Tibial nerve (tissue), 4 donors: ENCODE measurements around the gene UBB. TPM values are rescaled to one million over a fixed set of nuclear protein-coding genes. Genes with fewer than 3 reads are reported as not detected.

Experiments used
- DNase-seq, 2 donors: peaks; one replicate each; pipeline ENCODE4 v3.0.0-alpha.2; 2019; ENCODE audit warnings: low spot score in 2 of 2
- H3K27ac ChIP-seq, 4 donors: fragments of 200-600 bp; sonication (generic) in 3 of 4; one replicate each; pipeline ENCODE4 v1.5.1; 2017 to 2019; ENCODE audit warnings: mild to moderate bottlenecking in 1 of 4
- H3K27me3 ChIP-seq, 2 donors: fragments of 200-600 bp; sonication (generic) in 1 of 2; one replicate each; pipeline versions ENCODE4 v1.5.1 to v1.6.0; 2017 to 2019
- H3K36me3 ChIP-seq, 3 donors: fragments of 200-600 bp; sonication (generic); one replicate each; pipeline ENCODE4 v1.5.1; 2018 to 2019
- H3K4me1 ChIP-seq, 4 donors: fragments of 200-600 bp; sonication (generic) in 3 of 4; one replicate each; pipeline ENCODE4 v1.5.1; 2017 to 2019
- H3K4me3 ChIP-seq, 4 donors: fragments of 200-600 bp; sonication (generic) in 3 of 4; one replicate each; pipeline ENCODE4 v1.5.1; 2017 to 2019; ENCODE audit warnings: mild to moderate bottlenecking in 1 of 4, moderate library complexity in 1 of 4
- H3K9me3 ChIP-seq, 4 donors: fragments of 200-600 bp; sonication (generic) in 3 of 4; one replicate each; pipeline ENCODE4 v1.5.1; 2017 to 2019
- EP300 ChIP-seq, 2 donors: sonication (generic); formaldehyde crosslinking; IDR thresholded peaks; one replicate each; pipeline ENCODE4 v1.6.1; 2017; ENCODE audit warnings: antibody characterized with exemption in 2 of 2, mild to moderate bottlenecking in 1 of 2
- POLR2A ChIP-seq, 2 donors: fragments of 450-650 bp; IDR thresholded peaks; one replicate each; pipeline ENCODE4 v1.6.1; 2017; ENCODE audit warnings: antibody characterized with exemption in 2 of 2, mild to moderate bottlenecking in 2 of 2, moderate library complexity in 2 of 2
- WGBS, 2 donors: methylation state at CpG; one replicate each; pipeline ENCODE4 v1.1.5; 2018; 5-methylcytosine and 5-hydroxymethylcytosine counted together
- total RNA-seq, 4 donors: library from RNA; depleted of rRNA; stranded (reverse); fragments of >200 nt; gene quantifications; one replicate each; pipeline ENCODE4 v1.1.0, GENCODE V29; 2016
- TF ChIP-seq, protein P1 (sequence below), 5 experiments: fragments of 200-600 bp in 3 of 5; fragments of 450-650 bp in 2 of 5; sonication (generic) in 3 of 5; IDR thresholded peaks; one replicate each; pipeline ENCODE4 v1.5.1; 2016 to 2019; ENCODE audit warnings: antibody characterized with exemption in 5 of 5, mild to moderate bottlenecking in 3 of 5, moderate library complexity in 2 of 5

The UBB gene
- total RNA-seq, 4 donors from 2014 or later: 435 to 666 (median 472) TPM

DNA sequence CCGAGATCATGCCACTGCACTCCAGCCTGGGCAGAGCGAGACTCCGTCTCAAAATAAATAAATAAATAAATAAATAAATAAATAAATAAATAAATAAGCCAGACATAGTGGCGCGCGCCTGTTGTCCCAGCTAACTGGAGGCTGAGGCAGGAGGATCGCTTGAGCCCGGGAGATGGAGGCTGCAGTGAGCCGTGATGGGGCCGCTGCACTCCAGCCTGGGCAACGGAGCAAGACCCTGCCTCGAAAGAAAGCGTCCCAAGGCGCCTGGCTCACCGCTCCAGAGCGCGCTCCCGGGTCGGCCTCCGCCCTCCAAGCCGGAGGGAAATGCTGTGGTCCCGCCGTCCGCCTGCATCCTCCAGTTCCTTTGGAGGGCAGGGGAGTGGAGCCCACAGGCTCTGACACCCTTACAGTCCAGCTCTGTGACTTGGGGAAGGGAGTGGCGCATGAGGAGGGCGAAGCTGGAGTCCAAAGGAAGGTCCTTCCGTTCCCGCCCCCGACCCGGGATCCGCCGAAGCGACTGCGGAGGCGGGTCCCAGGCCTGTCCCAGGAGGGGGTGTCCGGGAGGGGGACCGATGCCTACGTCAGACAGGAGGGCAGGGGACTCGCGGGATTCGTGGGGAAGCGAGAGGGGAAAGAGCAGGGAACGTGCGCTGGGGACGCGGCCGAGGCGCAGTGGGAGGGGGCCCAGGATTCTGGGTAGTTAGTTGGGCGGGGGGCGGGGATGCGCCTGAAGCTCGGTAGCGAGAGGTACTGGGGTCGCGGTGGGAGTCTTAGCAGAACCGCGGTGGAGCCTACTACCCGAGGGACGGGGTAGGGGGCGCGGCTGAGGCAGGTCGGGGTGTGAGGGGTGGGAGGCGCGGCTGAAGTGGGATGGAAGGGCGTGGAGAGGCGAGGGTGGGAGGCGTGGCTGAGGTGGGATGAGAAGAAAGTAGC lies 26.1 kb downstream of the UBB start:
- peak overlapping the region; percentile 34 to 53 (median 41) for H3K4me3 ChIP-seq
- no peaks in the 10 kb centered on the region for H3K9me3 ChIP-seq
- no peak for DNase-seq
- H3K4me1 ChIP-seq: peaks cover 0 to 26% (median 9%) of the 10 kb centered on the region in 4 donors
- H3K27ac ChIP-seq: peak overlapping the region in 2 of 4 donors; percentile 55 to 80
- H3K27me3 ChIP-seq: peaks cover 0 to 13% of the 10 kb centered on the region in 2 donors
- WGBS, 2 donors: 8 to 9% methylated on average over 64 to 67 of the region's 67 CpGs
- no peaks in the 10 kb centered on the region for H3K36me3 ChIP-seq
- TF ChIP-seq EP300 (IDR thresholded peaks at IDR 0.05) (no peak), POLR2A (IDR thresholded peaks at IDR 0.05) (no peak)
- TF ChIP-seq, protein P1, sequence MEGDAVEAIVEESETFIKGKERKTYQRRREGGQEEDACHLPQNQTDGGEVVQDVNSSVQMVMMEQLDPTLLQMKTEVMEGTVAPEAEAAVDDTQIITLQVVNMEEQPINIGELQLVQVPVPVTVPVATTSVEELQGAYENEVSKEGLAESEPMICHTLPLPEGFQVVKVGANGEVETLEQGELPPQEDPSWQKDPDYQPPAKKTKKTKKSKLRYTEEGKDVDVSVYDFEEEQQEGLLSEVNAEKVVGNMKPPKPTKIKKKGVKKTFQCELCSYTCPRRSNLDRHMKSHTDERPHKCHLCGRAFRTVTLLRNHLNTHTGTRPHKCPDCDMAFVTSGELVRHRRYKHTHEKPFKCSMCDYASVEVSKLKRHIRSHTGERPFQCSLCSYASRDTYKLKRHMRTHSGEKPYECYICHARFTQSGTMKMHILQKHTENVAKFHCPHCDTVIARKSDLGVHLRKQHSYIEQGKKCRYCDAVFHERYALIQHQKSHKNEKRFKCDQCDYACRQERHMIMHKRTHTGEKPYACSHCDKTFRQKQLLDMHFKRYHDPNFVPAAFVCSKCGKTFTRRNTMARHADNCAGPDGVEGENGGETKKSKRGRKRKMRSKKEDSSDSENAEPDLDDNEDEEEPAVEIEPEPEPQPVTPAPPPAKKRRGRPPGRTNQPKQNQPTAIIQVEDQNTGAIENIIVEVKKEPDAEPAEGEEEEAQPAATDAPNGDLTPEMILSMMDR (IDR thresholded peaks at IDR 0.05): no peak

DNA sequence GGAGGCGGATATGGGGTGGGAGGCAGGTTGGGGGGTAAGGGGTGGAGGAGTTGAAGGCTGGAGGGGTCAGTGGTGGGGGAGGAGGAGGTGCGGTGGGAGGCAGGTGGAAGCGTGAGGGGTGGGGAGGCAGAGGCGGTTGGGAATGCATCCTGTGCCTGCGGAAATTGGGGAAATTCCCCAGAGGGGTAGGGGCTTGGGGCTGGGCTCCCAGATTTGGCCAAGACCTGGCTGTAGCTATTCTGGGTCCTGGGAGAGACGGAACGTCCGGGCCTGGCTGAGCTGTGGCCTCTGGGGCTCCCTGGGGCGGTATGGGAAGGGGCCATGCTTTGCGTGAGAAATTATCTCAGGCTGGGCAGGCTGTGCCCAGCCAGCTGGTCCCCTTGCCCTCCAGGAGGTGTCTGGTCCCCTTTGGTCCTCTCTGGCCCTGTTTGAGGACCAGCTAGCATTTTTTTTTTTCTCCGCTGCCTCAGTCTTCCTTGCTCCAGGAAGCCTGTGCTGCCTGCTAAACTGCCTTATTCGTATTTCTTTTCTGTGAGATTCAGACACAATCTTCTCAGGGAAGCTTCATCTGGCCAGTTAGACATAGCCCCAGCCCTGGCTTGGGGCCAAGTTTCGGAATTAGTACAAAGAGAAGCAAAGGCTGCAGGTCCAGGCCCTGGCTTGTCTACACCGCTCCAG lies 27.2 kb downstream of the UBB start:
- DNase-seq: peak; percentile 65 to 82
- no peaks in the 10 kb centered on the region for H3K36me3 ChIP-seq
- H3K4me3 ChIP-seq: peak overlapping the region in 1 of 4 donors; percentile 53
- TF ChIP-seq POLR2A (IDR thresholded peaks at IDR 0.05) (no peak), EP300 (IDR thresholded peaks at IDR 0.05) (no peak)
- TF ChIP-seq, protein P1 (IDR thresholded peaks at IDR 0.05): no peak
- H3K4me1 ChIP-seq: peaks cover 0 to 26% (median 9%) of the 10 kb centered on the region in 4 donors
- no peaks in the 10 kb centered on the region for H3K9me3 ChIP-seq
- peak overlapping the region in 3 of 4 donors; percentile 45 to 80 (median 78) for H3K27ac ChIP-seq
- peaks cover 0 to 13% of the 10 kb centered on the region in 2 donors for H3K27me3 ChIP-seq
- WGBS, 2 donors: 12 to 20% methylated on average over 14 of the region's 14 CpGs

DNA sequence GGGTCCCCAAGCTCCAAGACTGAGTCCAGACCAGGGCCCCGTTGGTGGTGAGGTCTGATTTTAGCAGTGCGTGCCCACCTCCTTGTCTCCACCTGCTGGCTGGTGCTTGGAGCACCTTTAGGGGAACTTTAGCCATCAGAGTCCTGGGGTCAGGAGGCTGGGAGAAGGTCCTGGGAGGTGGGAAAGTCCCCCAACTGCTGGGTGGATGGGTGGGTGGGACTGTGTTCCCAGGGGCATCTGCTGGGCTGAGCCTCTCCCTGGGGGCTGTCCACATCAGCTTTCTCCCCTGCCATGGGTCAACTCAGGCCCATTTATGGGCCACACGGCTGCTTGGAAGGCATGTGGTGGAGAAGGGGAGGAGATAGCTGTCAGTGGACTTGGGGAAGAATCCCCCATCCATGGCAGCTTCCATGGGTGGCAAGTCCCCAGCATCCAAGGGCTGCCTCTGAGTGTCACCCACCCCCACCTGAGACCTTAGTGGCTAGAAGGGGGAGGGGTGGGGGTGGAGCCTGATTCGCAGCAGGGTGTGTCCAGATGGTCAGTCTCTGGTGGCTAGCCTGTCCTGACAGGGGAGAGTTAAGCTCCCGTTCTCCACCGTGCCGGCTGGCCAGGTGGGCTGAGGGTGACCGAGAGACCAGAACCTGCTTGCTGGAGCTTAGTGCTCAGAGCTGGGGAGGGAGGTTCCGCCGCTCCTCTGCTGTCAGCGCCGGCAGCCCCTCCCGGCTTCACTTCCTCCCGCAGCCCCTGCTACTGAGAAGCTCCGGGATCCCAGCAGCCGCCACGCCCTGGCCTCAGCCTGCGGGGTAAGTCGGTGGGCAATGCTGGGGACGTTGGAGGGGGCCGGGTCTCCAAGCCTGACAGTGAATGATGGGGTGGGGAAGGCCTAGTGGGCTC lies 34.4 kb downstream of the UBB start, which contains the start of gene TRPV2:
TSS of gene TRPV2 (plus strand) at position 541 of the 894 bp plus-strand sequence. CDS start 2,098 bp downstream, outside the sequence.
- Histone ChIP-seq H3K36me3 (no peaks in the 10 kb centered on the region), H3K27me3 (peaks cover 0 to 9% of the 10 kb centered on the region in 2 donors), H3K4me3 (peak within 1 kb of the TSS; percentile 30 to 61 (median 42)), H3K4me1 (peaks cover 0 to 22% (median 10%) of the 10 kb centered on the region in 4 donors), H3K27ac (peak within 1 kb of the TSS; percentile 54 to 89 (median 82)), H3K9me3 (no peaks in the 10 kb centered on the region)
- no peak for DNase-seq
- WGBS, 2 donors: 15 to 22% methylated on average over 12 to 15 of the region's 21 CpGs
- TF ChIP-seq, protein P1 (IDR thresholded peaks at IDR 0.05): peak in 1 of 5 experiments; percentile 40
- TF ChIP-seq POLR2A (IDR thresholded peaks at IDR 0.05): no peak

DNA sequence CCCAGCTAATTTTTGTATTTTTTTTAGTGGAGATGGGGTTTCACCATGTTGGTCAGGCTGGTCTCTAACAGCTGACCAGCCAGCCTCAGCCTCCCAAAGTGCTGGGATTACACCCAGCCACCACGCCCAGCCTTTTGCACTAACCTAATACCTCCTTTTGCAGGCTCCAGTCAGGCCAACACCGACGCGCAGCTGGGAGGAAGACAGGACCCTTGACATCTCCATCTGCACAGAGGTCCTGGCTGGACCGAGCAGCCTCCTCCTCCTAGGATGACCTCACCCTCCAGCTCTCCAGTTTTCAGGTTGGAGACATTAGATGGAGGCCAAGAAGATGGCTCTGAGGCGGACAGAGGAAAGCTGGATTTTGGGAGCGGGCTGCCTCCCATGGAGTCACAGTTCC lies 36.5 kb downstream of the UBB start:
- H3K36me3 ChIP-seq: no peaks in the 10 kb centered on the region
- peak overlapping the region in 3 of 4 donors; percentile 17 to 83 (median 80) for H3K27ac ChIP-seq
- no peak overlapping the region for H3K4me3 ChIP-seq
- peaks cover 0 to 22% (median 10%) of the 10 kb centered on the region in 4 donors for H3K4me1 ChIP-seq
- no peak for TF ChIP-seq EP300 (IDR thresholded peaks at IDR 0.05)
- TF ChIP-seq, protein P1 (IDR thresholded peaks at IDR 0.05): no peak
- no peak for TF ChIP-seq POLR2A (IDR thresholded peaks at IDR 0.05)
- H3K9me3 ChIP-seq: no peaks in the 10 kb centered on the region
- 88 to 92% methylated on average over 7 of the region's 7 CpGs for WGBS, 2 donors
- peaks cover 0 to 9% of the 10 kb centered on the region in 2 donors for H3K27me3 ChIP-seq
- DNase-seq: no peak
